ENCODE results near the gene SECISBP2L.

DNA sequence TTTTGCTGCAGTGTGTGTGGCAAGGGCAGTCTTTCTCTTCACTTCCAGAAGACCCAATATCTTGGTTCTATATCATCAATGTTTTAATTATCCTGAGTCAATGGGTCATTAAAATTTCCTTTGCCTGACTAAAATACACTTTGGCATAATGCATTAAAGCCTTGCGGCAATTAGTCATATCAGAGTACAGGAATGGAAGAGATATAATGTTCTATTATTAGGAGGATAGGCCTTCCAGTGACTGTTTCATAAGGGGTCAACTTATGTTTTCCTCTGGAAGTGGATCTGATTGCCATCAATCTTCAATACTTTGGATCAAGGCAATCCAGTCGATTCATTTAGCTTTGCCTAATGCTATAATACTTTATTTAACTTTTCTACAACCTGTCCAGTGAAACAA, 9.4 kb upstream of the SECISBP2L start:
- TF ChIP-seq EZH2 (IDR thresholded peaks at IDR 0.05) (no peak), POLR2AphosphoS5 (IDR thresholded peaks at IDR 0.05; ENCODE audit: borderline replicate concordance, low read depth, low read length) (no peak), FOXP2 (optimal IDR thresholded peaks at IDR 0.05; ENCODE audit: control extremely low read depth, extremely low read length, insufficient read depth) (no peak)

Data from SK-N-MC (cell line).